ENCODE data around the gene FLT4.

GRCh38 chr5:180649297-180650039, at the start of gene FLT4:
- TF ChIP-seq CTCF (IDR thresholded peaks at IDR 0.05) (no peak), POLR2A (IDR thresholded peaks at IDR 0.05) (no peak)

All from ovary (tissue), 3 donors.